ENCODE measurements around the gene LDAF1. TPM values are rescaled to one million over a fixed set of nuclear protein-coding genes. Genes with fewer than 3 reads are reported as not detected.
A peak's percentile ranks its signal among the peaks of the same experiment; 100 is the strongest.
"Not testable (repeated sequence)": the region's sequence is repeated elsewhere in the genome, so short reads cannot be mapped to it uniquely, and the experiment has no call there.

The LDAF1 gene
- total RNA-seq, 1 experiment from 2014 or later = 12.2 TPM

DNA sequence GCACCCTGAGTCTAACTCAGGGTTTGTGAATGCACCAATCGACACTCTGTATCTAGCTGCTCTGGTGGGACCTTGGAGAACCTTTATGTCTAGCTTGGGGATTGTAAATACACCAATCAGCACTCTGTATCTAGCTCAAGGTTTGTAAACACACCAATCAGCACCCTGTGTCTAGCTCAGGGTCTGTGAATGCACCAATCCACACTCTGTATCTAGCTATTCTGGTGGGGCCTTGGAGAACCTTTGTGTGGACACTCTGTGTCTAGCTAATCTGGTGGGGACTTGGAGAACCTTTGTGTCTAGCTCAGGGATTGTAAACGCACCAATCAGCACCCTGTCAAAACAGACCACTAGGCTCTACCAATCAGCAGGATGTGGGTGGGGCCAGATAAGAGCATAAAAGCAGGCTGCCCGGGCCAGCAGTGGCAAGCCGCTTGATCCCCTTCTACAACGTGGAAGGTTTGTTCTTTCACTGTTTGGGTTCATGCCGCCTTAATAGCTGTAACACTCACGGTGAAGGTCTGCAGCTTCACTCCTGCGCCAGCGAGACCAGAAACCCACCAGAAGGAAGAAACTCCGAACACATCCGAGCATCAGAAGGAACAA is 5.2 kb upstream of the LDAF1 start:
- not testable (repeated sequence) for H3K9me3 ChIP-seq (replicated peaks); H3K36me3 ChIP-seq; H3K27ac ChIP-seq; H3K27me3 ChIP-seq (replicated peaks); H3K4me1 ChIP-seq (replicated peaks); H3K4me3 ChIP-seq; DNase-seq (ENCODE audit: low read depth in 1 of 2, low spot score in 2 of 2)

DNA sequence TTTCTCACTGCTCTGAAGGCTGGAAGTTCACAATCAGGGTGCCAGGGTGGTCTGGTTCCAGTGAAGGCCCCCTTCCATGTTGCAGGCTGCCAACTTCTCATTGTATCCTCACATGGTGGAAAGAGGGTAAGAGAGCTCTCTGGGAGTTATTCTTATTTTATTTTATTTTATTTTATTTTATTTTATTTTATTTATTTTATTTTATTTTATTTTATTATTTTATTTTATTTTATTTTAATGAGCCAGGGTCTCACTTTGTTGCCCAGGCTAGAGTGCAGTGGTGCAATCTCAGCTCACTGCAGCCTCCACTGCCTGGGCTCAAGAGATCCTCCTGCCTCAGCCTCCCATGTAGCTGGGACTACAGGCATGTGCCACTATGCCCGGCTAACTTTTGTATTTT is 2.5 kb upstream of the LDAF1 start:
- H3K4me3 ChIP-seq; H3K9me3 ChIP-seq (replicated peaks); H3K27ac ChIP-seq; DNase-seq (ENCODE audit: low read depth in 1 of 2, low spot score in 2 of 2); H3K36me3 ChIP-seq; H3K27me3 ChIP-seq (replicated peaks): not testable (repeated sequence)
- H3K4me1 ChIP-seq (replicated peaks) = peaks cover 18% of the 10 kb centered on the region

DNA sequence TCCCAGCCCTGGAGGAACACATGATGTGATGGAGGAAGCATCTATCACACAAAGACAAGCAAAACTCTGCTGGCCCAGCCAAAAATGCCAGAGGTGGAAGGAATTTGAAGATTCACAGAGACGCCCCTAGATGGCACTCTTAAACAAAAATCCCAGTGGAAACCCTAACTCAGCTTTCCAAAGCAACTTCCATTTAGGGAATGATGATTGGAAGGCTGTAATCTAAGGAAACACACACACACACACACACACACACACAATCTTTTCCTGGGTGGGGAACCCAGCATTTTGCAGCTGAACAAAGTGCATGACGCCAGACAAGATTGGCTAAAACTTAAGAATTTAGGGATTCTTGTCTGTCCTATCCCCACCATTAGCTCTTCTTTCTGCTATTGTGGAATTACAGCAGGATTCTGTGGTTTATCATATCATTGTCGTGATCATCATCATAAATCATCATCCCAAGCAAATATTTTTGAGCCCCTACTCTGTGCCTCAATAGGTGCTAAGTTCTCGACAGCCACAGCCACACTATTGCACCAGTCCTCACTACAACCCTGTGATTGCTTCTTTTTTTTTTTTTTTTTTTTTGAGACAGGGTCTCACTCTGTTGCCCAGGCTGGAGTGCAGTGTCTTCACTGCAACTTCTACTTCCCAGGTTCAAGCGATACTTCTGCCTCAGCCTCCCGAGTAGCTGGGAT is 1.6 kb upstream of the LDAF1 start:
- peak; percentile 53 to 54 for DNase-seq (ENCODE audit: low read depth in 1 of 2, low spot score in 2 of 2)
- no peaks in the 10 kb centered on the region for H3K27me3 ChIP-seq (replicated peaks)
- H3K4me3 ChIP-seq = no peak overlapping the region
- peaks cover 18% of the 10 kb centered on the region for H3K4me1 ChIP-seq (replicated peaks)
- H3K9me3 ChIP-seq (replicated peaks) = no peaks in the 10 kb centered on the region
- H3K36me3 ChIP-seq = peaks cover 6% of the 10 kb centered on the region; the same call in 1 of the 2 replicates
- no peak overlapping the region for H3K27ac ChIP-seq

DNA sequence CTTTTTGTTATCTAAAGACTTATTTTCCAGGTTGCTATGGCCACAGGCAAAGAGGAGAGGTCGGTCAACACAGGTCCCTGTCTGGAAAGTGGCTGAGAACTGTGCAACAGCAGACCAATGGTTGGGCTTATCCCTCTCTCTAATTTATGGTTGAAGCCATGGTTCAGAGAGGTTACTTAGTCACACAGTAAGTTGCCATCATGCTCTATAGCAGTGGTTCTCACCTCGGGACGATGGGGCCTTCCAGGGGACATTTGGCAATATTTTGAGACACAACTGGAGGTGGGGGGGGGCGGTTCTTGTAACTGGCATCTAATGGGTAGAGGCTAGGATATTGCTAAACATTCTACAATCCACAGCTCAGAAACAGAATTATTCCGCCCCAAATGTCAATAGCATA is 842 bp upstream of the LDAF1 start:
- no peak overlapping the region for H3K4me3 ChIP-seq

DNA sequence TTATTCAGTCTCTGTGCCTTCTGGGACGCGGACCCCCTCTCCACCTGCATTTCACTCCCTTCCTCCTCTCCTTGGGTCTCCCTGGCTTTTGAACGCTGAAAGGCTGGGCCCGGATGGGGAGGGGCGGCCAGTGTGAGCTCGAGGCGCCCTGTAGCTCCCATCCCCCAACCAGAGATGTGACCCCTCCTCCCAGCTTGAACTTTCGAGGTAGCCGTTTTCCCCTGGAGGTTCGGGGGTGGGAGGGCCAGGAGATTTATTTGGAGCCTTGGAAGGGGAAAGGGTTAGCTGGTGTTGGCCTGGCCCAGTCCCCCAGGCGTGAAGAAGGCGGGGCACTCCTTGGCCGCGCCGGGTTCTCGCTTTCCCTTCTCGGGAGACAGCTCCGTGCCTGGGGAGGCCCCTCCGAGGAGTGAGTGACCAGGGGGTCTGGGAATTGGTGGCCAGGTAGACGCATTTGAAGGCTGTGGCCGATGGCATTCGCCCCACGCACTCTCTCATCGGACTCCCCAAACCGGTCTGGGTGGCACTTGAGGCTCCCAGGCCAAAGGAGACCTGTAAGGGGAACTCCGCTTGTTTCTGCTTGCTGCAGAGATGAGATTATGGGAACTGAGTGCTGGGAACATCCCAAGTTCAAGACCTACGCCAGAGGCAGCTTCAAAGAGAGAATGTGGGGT is 942 bp downstream of the LDAF1 start:
- no peak overlapping the region for H3K27ac ChIP-seq
- peaks cover 18% of the 10 kb centered on the region for H3K4me1 ChIP-seq (replicated peaks)
- no peak for DNase-seq (ENCODE audit: low read depth in 1 of 2, low spot score in 2 of 2)
- H3K4me3 ChIP-seq = peak overlapping the region; percentile 53
- peaks cover 24% of the 10 kb centered on the region for H3K36me3 ChIP-seq
- no peaks in the 10 kb centered on the region for H3K27me3 ChIP-seq (replicated peaks)
- H3K9me3 ChIP-seq (replicated peaks) = no peaks in the 10 kb centered on the region

More for the DNA sequence above, 842 bp upstream of the LDAF1 start:
- Histone ChIP-seq H3K4me1 (replicated peaks) (peaks cover 18% of the 10 kb centered on the region), H3K27ac (no peak overlapping the region), H3K9me3 (replicated peaks) (no peaks in the 10 kb centered on the region), H3K36me3 (peaks cover 11% of the 10 kb centered on the region), H3K27me3 (replicated peaks) (no peaks in the 10 kb centered on the region)
- no peak for DNase-seq (ENCODE audit: low read depth in 1 of 2, low spot score in 2 of 2)

DNA sequence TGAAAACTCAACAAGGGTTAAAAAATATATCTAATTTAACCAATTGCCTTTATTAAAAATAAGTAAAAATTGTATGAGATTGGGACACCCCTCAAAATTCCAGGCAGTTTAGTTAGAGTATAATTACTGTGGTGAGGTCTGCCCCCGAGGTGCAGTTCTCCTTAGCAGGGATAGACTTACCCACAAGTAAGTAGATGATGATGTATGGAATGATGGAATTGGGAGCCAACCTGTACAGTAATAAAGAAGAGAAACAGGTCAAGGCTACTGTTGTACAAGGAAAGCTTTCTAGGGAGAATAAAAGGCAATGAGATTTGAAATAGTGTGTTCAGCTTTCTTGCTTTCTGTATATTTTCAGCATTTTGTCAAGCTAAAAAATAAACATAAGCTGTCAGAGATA is 1.8 kb downstream of the LDAF1 start:
- Histone ChIP-seq H3K27ac (no peak overlapping the region), H3K4me3 (no peak overlapping the region), H3K9me3 (replicated peaks) (no peaks in the 10 kb centered on the region), H3K27me3 (replicated peaks) (no peaks in the 10 kb centered on the region), H3K4me1 (replicated peaks) (peaks cover 18% of the 10 kb centered on the region), H3K36me3 (peaks cover 24% of the 10 kb centered on the region)
- no peak for DNase-seq (ENCODE audit: low read depth in 1 of 2, low spot score in 2 of 2)

DNA sequence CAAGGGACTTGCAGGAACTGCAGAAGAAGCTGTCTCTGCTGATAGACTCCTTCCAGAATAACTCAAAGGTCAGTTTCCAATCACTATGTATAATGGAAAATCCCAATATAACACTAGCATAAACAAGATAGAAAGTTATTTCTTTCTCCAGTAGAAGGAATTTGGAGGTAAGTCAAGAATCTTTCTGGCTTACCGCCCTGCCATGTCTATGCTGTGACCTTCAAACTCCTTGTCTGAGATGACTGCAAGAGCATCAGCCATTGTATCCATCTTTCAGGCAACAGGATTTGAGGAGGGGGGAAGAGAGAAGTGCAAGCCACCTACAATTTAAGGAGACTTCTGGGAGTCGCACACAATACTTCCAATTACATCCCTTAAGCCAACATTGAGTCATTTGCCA is 2.7 kb downstream of the LDAF1 start:
- peaks cover 24% of the 10 kb centered on the region for H3K36me3 ChIP-seq
- H3K4me3 ChIP-seq = no peak overlapping the region
- H3K4me1 ChIP-seq (replicated peaks) = peaks cover 18% of the 10 kb centered on the region
- no peak overlapping the region for H3K27ac ChIP-seq
- H3K27me3 ChIP-seq (replicated peaks) = no peaks in the 10 kb centered on the region
- DNase-seq (ENCODE audit: low read depth in 1 of 2, low spot score in 2 of 2) = no peak
- no peaks in the 10 kb centered on the region for H3K9me3 ChIP-seq (replicated peaks)

DNA sequence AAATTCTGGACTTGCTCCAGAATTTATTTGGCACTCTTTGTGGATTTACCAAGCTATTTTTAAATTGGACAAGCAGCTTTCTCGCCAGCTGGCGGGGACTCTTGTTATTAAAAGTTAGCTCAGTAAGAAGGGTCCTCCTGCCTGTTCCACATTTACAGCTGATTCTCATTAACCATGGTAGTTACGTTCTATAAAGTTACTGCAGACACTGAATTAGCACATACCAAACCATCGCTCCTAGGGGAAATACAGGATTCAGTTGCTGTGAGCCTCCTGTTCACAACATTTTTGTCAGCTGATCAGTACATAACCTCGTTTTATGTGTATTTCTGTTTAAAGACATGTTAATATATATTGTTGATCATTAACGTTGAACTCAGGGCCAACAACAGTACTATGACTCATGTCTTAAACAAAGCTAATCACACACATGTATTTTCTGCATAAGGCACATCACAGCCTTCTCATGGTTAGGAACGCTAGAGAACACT is 4.2 kb downstream of the LDAF1 start:
- H3K9me3 ChIP-seq (replicated peaks) = no peaks in the 10 kb centered on the region
- H3K27me3 ChIP-seq (replicated peaks) = no peaks in the 10 kb centered on the region
- no peak overlapping the region for H3K27ac ChIP-seq
- H3K36me3 ChIP-seq = peaks cover 29% of the 10 kb centered on the region
- no peak overlapping the region for H3K4me3 ChIP-seq
- no peak for DNase-seq (ENCODE audit: low read depth in 1 of 2, low spot score in 2 of 2)
- H3K4me1 ChIP-seq (replicated peaks) = peaks cover 27% of the 10 kb centered on the region

DNA sequence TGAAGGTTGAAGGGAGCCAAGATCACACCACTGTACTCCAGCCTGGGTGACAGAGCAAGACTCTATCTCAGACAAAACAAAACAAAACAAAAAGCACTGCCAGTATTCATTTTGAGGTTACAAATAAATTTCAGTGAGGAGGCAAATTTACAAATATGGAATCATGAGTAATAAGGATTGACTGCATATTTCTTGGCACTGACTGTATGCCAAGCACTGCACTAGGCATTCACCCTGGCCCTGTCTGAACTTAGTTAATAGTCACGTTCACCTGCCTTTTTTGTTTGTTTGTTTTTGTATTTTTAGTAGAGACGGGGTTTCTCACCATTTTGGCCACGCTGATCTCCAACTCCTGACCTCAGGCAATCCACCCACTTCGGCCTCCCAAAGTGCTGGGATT is 5.1 kb downstream of the LDAF1 start:
- H3K27me3 ChIP-seq (replicated peaks) = no peaks in the 10 kb centered on the region
- no peak overlapping the region for H3K4me3 ChIP-seq
- H3K27ac ChIP-seq = no peak overlapping the region
- peaks cover 26% of the 10 kb centered on the region for H3K4me1 ChIP-seq (replicated peaks)
- no peak for DNase-seq (ENCODE audit: low read depth in 1 of 2, low spot score in 2 of 2)
- H3K9me3 ChIP-seq (replicated peaks) = no peaks in the 10 kb centered on the region
- peaks cover 29% of the 10 kb centered on the region for H3K36me3 ChIP-seq

DNA sequence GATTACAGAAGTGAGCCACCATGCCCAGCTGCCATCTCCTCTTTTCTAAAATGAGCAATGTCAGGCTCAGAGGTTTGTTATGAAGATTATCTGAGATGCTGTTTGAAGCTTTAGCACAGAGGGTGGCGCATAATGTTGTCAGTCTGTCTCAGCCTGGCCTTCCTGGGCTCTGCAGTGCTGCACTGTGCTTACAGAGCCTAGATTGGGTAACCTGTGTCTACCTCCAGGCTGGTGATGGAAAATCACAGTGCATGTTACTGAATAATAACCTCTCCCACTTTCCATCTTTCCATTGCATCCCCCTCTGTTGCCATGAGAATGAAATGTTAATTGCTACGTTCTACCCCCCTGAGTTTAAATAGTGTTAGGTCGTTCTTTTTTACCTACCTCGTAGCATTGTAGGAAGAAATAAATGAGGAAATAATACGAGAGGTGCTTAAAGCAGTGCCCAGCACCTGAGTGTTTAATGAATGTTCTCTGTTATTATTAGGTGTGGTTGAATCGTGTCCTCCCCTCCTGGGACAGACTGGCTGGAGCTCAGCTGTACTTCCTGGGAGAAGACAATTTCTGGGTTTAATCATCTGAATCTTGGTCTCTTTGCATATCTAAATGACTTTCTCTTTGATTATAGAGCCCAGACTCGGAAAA is 6.2 kb downstream of the LDAF1 start:
- no peaks in the 10 kb centered on the region for H3K9me3 ChIP-seq (replicated peaks)

DNA sequence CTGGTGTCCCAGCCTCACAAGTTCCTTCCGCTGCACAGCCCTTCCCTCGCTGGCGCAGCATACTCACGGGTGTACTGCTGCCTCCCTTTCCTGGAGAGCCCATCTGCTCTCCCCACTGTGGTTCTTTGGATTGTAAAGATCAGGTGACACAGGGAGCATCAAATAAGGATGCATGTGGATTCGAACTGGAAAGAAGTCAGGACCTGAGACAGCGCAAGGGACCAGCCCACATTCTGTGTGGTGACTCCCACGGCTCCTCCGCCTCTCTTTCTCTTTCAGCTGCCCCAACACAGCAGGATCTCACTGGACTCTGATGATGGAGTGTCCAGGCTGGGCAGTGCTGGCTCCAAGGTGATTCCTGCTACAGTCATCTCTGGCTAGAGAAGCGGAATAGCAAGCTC is 8.1 kb downstream of the LDAF1 start:
- H3K27ac ChIP-seq = peak overlapping the region; percentile 72
- DNase-seq (ENCODE audit: low read depth in 1 of 2, low spot score in 2 of 2) = peak in 1 of 2 experiments; percentile 11
- peaks cover 24% of the 10 kb centered on the region for H3K4me1 ChIP-seq (replicated peaks)

More for the DNA sequence above, 6.2 kb downstream of the LDAF1 start:
- H3K4me1 ChIP-seq (replicated peaks) = peaks cover 24% of the 10 kb centered on the region
- H3K27me3 ChIP-seq (replicated peaks) = no peaks in the 10 kb centered on the region
- no peak overlapping the region for H3K27ac ChIP-seq
- H3K4me3 ChIP-seq = no peak overlapping the region
- DNase-seq (ENCODE audit: low read depth in 1 of 2, low spot score in 2 of 2) = no peak
- H3K36me3 ChIP-seq = peaks cover 29% of the 10 kb centered on the region

DNA sequence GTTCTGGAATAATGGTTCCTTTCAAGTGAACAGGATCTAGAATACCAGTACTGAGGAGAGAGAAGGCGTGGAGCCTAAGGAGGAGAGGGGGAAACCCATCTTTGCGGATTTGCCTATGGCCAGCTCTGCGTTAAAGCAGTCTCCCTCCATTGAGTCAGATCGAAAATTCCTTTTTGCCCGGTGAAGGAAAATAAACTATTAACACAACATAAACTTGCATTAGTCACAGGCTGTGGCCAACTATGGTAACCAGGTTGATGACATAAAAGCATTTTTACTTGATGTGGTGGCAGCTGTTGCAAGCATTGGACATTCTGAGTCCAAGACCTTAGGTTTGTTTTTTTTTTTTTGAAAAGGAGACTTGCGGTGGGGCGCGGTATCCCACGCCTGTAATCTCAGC is 8.9 kb downstream of the LDAF1 start:
- H3K36me3 ChIP-seq = peaks cover 26% of the 10 kb centered on the region
- H3K27ac ChIP-seq = peak overlapping the region; percentile 72
- H3K27me3 ChIP-seq (replicated peaks) = no peaks in the 10 kb centered on the region
- no peak overlapping the region for H3K4me3 ChIP-seq
- no peaks in the 10 kb centered on the region for H3K9me3 ChIP-seq (replicated peaks)
- peak; percentile 84 to 94 for DNase-seq (ENCODE audit: low read depth in 1 of 2, low spot score in 2 of 2)
- H3K4me1 ChIP-seq (replicated peaks) = peaks cover 24% of the 10 kb centered on the region

More for the DNA sequence above, 8.1 kb downstream of the LDAF1 start:
- Histone ChIP-seq H3K27me3 (replicated peaks) (no peaks in the 10 kb centered on the region), H3K4me3 (no peak overlapping the region), H3K36me3 (peaks cover 29% of the 10 kb centered on the region), H3K9me3 (replicated peaks) (no peaks in the 10 kb centered on the region)

DNA sequence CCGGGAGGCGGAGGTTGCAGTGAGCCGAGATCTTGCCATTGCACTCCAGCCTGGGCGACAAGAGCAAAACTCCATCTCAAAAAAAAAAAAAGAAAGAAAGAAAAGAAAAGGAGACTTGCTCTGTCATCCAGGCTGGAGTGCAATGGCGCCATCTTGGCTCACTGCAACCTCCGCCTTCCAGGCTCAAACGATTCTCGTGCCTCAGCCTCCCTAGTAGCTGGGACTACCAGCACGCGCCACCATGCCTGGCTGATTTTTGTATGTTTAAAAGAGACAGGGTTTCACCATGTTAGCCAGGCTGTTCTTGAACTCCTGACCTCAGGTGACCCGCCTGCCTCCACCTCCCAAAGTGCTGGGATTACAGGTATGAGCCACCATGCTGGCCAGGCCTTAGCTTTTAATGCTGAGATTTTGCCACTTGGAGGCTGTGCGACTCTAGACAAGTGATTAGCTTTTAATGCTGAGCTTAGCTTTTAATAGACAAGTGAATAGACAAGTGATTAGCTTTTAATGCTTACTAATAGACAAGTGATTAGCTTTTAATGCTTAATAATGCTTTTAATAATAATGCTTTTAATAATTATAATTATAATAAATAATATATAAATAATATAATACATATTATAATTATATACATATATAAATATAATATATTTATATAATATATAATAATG is 9.6 kb downstream of the LDAF1 start:
- H3K27ac ChIP-seq = peak overlapping the region; percentile 72
- no peak for DNase-seq (ENCODE audit: low read depth in 1 of 2, low spot score in 2 of 2)

More for the DNA sequence above, 9.6 kb downstream of the LDAF1 start:
- Histone ChIP-seq H3K9me3 (replicated peaks) (no peaks in the 10 kb centered on the region), H3K36me3 (peaks cover 19% of the 10 kb centered on the region; the same call in 1 of the 2 replicates), H3K4me1 (replicated peaks) (peaks cover 24% of the 10 kb centered on the region), H3K27me3 (replicated peaks) (no peaks in the 10 kb centered on the region), H3K4me3 (no peak overlapping the region)
